Subcutaneous abdominal adipose tissue (tissue), 5 donors: ENCODE data around the gene ELMO2.

Source experiments
- H3K27ac ChIP-seq: one replicate; pipeline ENCODE4 v1.7.0; 2013; ENCODE audit warnings: low read depth, mild to moderate bottlenecking, inconsistent platforms, low read length, moderate library complexity
- H3K27me3 ChIP-seq, 5 donors: one replicate each; pipeline ENCODE4 v1.7.0; 2013; ENCODE audit warnings: low read length in 5 of 5, inconsistent platforms in 1 of 5; ENCODE audit not compliant: control insufficient read depth in 5 of 5, insufficient read depth in 4 of 5
- H3K36me3 ChIP-seq, 5 donors: one replicate each; pipeline ENCODE4 v1.7.0; 2013; ENCODE audit warnings: low read length in 5 of 5; ENCODE audit not compliant: control insufficient read depth in 5 of 5, insufficient read depth in 5 of 5
- H3K4me1 ChIP-seq, 5 donors: one replicate each; pipeline ENCODE4 v1.7.0; 2013; ENCODE audit warnings: low read length in 5 of 5, mild to moderate bottlenecking in 3 of 5, moderate library complexity in 1 of 5; ENCODE audit not compliant: control insufficient read depth in 5 of 5, insufficient read depth in 5 of 5
- H3K4me3 ChIP-seq, 5 donors: one replicate each; pipeline ENCODE4 v1.7.0; 2013; ENCODE audit warnings: low read length in 5 of 5, low read depth in 1 of 5
- H3K9ac ChIP-seq, 5 donors: one replicate each; pipeline ENCODE4 v1.7.0; 2013; ENCODE audit warnings: low read length in 5 of 5, mild to moderate bottlenecking in 4 of 5, moderate library complexity in 3 of 5
- H3K9me3 ChIP-seq, 5 donors: one replicate each; pipeline ENCODE4 v1.7.0; 2013; ENCODE audit warnings: low read length in 5 of 5; ENCODE audit not compliant: control insufficient read depth in 5 of 5
- donor health status: healthy.
- donor health status: healthy.
- donor health status: healthy.
- donor health status: healthy.
- donor health status: healthy.

ELMO2 gene

GRCh38 chr20:46408281-46408731, 1.9 kb upstream of the ELMO2 start:
- peaks cover 6 to 41% (median 31%) of the 10 kb centered on the region in 5 donors for H3K4me1 ChIP-seq
- no peaks in the 10 kb centered on the region for H3K9me3 ChIP-seq
- no peak overlapping the region for H3K4me3 ChIP-seq
- H3K27ac ChIP-seq: no peak overlapping the region
- no peaks in the 10 kb centered on the region for H3K27me3 ChIP-seq
- H3K36me3 ChIP-seq: no peaks in the 10 kb centered on the region
- H3K9ac ChIP-seq: no peak overlapping the region

GRCh38 chr20:46407671-46407996, 1.2 kb upstream of the ELMO2 start:
- Histone ChIP-seq H3K4me1 (peaks cover 6 to 48% (median 38%) of the 10 kb centered on the region in 5 donors), H3K36me3 (no peaks in the 10 kb centered on the region), H3K9ac (no peak overlapping the region), H3K4me3 (no peak overlapping the region), H3K9me3 (no peaks in the 10 kb centered on the region), H3K27me3 (no peaks in the 10 kb centered on the region), H3K27ac (no peak overlapping the region)

- Histone ChIP-seq H3K9me3 (no peaks in the 10 kb centered on the region), H3K36me3 (no peaks in the 10 kb centered on the region), H3K27me3 (no peaks in the 10 kb centered on the region), H3K9ac (peak overlapping the region; percentile 68 to 96 (median 85)), H3K27ac (peak overlapping the region; percentile 86), H3K4me3 (peak overlapping the region; percentile 63 to 91 (median 81)), H3K4me1 (peaks cover 7 to 53% (median 43%) of the 10 kb centered on the region in 5 donors)
Observed at GRCh38 chr20:46406986-46407670, 713 bp upstream of the ELMO2 start.

- no peak overlapping the region for H3K4me3 ChIP-seq
- peaks cover 35 to 80% (median 70%) of the 10 kb centered on the region in 5 donors for H3K4me1 ChIP-seq
- H3K9me3 ChIP-seq: no peaks in the 10 kb centered on the region
- H3K27me3 ChIP-seq: no peaks in the 10 kb centered on the region
- peak overlapping the region; percentile 82 for H3K27ac ChIP-seq
- H3K36me3 ChIP-seq: peaks cover 0 to 7% (median 5%) of the 10 kb centered on the region in 5 donors
- peak overlapping the region in 3 of 5 donors; percentile 3 to 54 (median 11) for H3K9ac ChIP-seq
Observed at GRCh38 chr20:46402331-46402811, 4.0 kb downstream of the ELMO2 start.

- no peaks in the 10 kb centered on the region for H3K9me3 ChIP-seq
- peaks cover 2 to 8% (median 7%) of the 10 kb centered on the region in 5 donors for H3K36me3 ChIP-seq
- H3K4me3 ChIP-seq: peak overlapping the region in 2 of 5 donors; percentile 11 to 24
- H3K9ac ChIP-seq: peak overlapping the region in 3 of 5 donors; percentile 24 to 41 (median 34)
- H3K27me3 ChIP-seq: no peaks in the 10 kb centered on the region
- H3K27ac ChIP-seq: peak overlapping the region; percentile 82
- peaks cover 33 to 73% (median 66%) of the 10 kb centered on the region in 5 donors for H3K4me1 ChIP-seq
Observed at GRCh38 chr20:46401478-46401860, 4.9 kb downstream of the ELMO2 start.

GRCh38 chr20:46400828-46401477, 5.5 kb downstream of the ELMO2 start:
- Histone ChIP-seq H3K36me3 (peaks cover 2 to 13% (median 9%) of the 10 kb centered on the region in 5 donors), H3K4me3 (peak overlapping the region in 4 of 5 donors; percentile 29 to 35 (median 31)), H3K27ac (peak overlapping the region; percentile 82), H3K4me1 (peaks cover 33 to 72% (median 68%) of the 10 kb centered on the region in 5 donors), H3K9ac (peak overlapping the region; percentile 38 to 74 (median 43)), H3K27me3 (no peaks in the 10 kb centered on the region), H3K9me3 (no peaks in the 10 kb centered on the region)

- H3K27ac ChIP-seq: peak overlapping the region; percentile 82
- peak overlapping the region in 4 of 5 donors; percentile 29 to 35 (median 31) for H3K4me3 ChIP-seq
- no peaks in the 10 kb centered on the region for H3K27me3 ChIP-seq
- peak overlapping the region; percentile 38 to 74 (median 43) for H3K9ac ChIP-seq
- H3K36me3 ChIP-seq: peaks cover 2 to 20% (median 10%) of the 10 kb centered on the region in 5 donors
- peaks cover 32 to 70% (median 66%) of the 10 kb centered on the region in 5 donors for H3K4me1 ChIP-seq
- H3K9me3 ChIP-seq: no peaks in the 10 kb centered on the region
Observed at GRCh38 chr20:46400253-46400652, 6.2 kb downstream of the ELMO2 start.

GRCh38 chr20:46399401-46399800, 7.0 kb downstream of the ELMO2 start:
- Histone ChIP-seq H3K27me3 (no peaks in the 10 kb centered on the region), H3K4me3 (peak overlapping the region in 1 of 5 donors; percentile 19), H3K27ac (peak overlapping the region; percentile 82), H3K4me1 (peaks cover 30 to 73% (median 68%) of the 10 kb centered on the region in 5 donors), H3K9ac (peak overlapping the region in 4 of 5 donors; percentile 6 to 71 (median 40)), H3K9me3 (no peaks in the 10 kb centered on the region), H3K36me3 (peaks cover 2 to 24% (median 11%) of the 10 kb centered on the region in 5 donors)

GRCh38 chr20:46398963-46399362, 7.5 kb downstream of the ELMO2 start:
- Histone ChIP-seq H3K27ac (peak overlapping the region; percentile 82), H3K9me3 (no peaks in the 10 kb centered on the region), H3K4me3 (peak overlapping the region in 1 of 5 donors; percentile 19), H3K36me3 (peaks cover 2 to 29% (median 15%) of the 10 kb centered on the region in 5 donors), H3K27me3 (no peaks in the 10 kb centered on the region), H3K4me1 (peaks cover 30 to 77% (median 68%) of the 10 kb centered on the region in 5 donors), H3K9ac (peak overlapping the region in 3 of 5 donors; percentile 36 to 71 (median 44))
